WTC11 (cell line): ENCODE measurements around the gene IL11RA. TPM values are rescaled to one million over a fixed set of nuclear protein-coding genes. Genes with fewer than 3 reads are reported as not detected.
A peak's percentile ranks its signal among the peaks of the same experiment; 100 is the strongest.

ENCODE experiments used
- ATAC-seq: fragments of 200-7000 bp; cut with Tn5 transposase; 2 replicates; pipeline ENCODE4 v1.10.0; 2021; ENCODE audit warnings: mild to moderate bottlenecking, moderate library complexity
- CTCF ChIA-PET: fragments of 300-600 bp; sonication (Branson Sonifier 250); formaldehyde crosslinking; loops from one replicate; lab custom pipeline; 2021; ENCODE audit warnings: antibody characterized with exemption; lab: Charles Lee
- POLR2A ChIA-PET: fragments of 350-600 bp; sonication (Branson Sonifier 250); formaldehyde crosslinking; loops from one replicate; lab custom pipeline; 2021; ENCODE audit warnings: antibody characterized with exemption; lab: Charles Lee
- DNase-seq: peaks from one replicate; pipeline ENCODE4 v3.0.0; 2021; ENCODE audit warnings: low spot score
- H3K27ac Mint-ChIP-seq: 2 replicates; pipeline ENCODE4 v1.8.0; 2021; ENCODE audit warnings: mixed read lengths
- H3K27me3 Mint-ChIP-seq: 2 replicates; pipeline ENCODE4 v1.8.0; 2021; ENCODE audit warnings: low read depth, mild to moderate bottlenecking, moderate library complexity, mixed read lengths
- H3K36me3 Mint-ChIP-seq: 2 replicates; pipeline ENCODE4 v1.8.0; 2021; ENCODE audit warnings: mixed read lengths
- H3K4me1 Mint-ChIP-seq: 2 replicates; pipeline ENCODE4 v1.8.0; 2022; ENCODE audit warnings: mixed read lengths
- H3K4me3 Mint-ChIP-seq: 2 replicates; pipeline ENCODE4 v1.8.0; 2021; ENCODE audit warnings: mild to moderate bottlenecking, moderate library complexity, mixed read lengths
- H3K9me3 Mint-ChIP-seq: 2 replicates; pipeline ENCODE4 v1.8.0; 2021; ENCODE audit warnings: mixed read lengths
- ATF3 ChIP-seq: sonication (generic); formaldehyde crosslinking; conservative IDR thresholded peaks from 2 replicates; pipeline ENCODE4 v1.8.1; 2022; ENCODE audit warnings: mild to moderate bottlenecking, missing genetic modification reagents
- EMX1 ChIP-seq: fragments of 250-450 bp; sonication (Bioruptor Pico); IDR thresholded peaks from 2 replicates; pipeline ENCODE4 v1.8.0; 2021; ENCODE audit warnings: mild to moderate bottlenecking
- FOXK1 ChIP-seq: sonication (generic); formaldehyde crosslinking; IDR thresholded peaks from 2 replicates; pipeline ENCODE4 v1.8.0; 2022; ENCODE audit warnings: mild to moderate bottlenecking, moderate library complexity, missing genetic modification reagents
- GTF2I ChIP-seq: fragments of 250-450 bp; sonication (Bioruptor Pico); conservative IDR thresholded peaks from 2 replicates; pipeline ENCODE4 v1.4.0; 2021; ENCODE audit warnings: mild to moderate bottlenecking
- JAZF1 ChIP-seq: fragments of 250-450 bp; sonication (Bioruptor Pico); IDR thresholded peaks from 2 replicates; pipeline ENCODE4 v1.9.0; 2021; ENCODE audit warnings: moderate library complexity, mild to moderate bottlenecking, inconsistent platforms
- NR1H2 ChIP-seq: sonication (generic); formaldehyde crosslinking; IDR thresholded peaks from 2 replicates; pipeline ENCODE4 v1.9.0; 2021; ENCODE audit warnings: mild to moderate bottlenecking, moderate library complexity, missing genetic modification reagents
- USF1 ChIP-seq: sonication (generic); formaldehyde crosslinking; IDR thresholded peaks from 2 replicates; pipeline ENCODE4 v1.8.0; 2022; ENCODE audit warnings: mild to moderate bottlenecking, missing genetic modification reagents
- ZMAT4 ChIP-seq: fragments of 250-450 bp; sonication (Bioruptor Pico); IDR thresholded peaks from 2 replicates; pipeline ENCODE4 v1.9.0; 2021; ENCODE audit warnings: mild to moderate bottlenecking
- ZNF219 ChIP-seq: sonication (generic); formaldehyde crosslinking; IDR thresholded peaks from 2 replicates; pipeline ENCODE4 v1.8.0; 2023; ENCODE audit warnings: missing genetic modification reagents, mild to moderate bottlenecking, borderline replicate concordance
- ZNF263 ChIP-seq: sonication (generic); formaldehyde crosslinking; IDR thresholded peaks from 2 replicates; pipeline ENCODE4 v1.8.1; 2022; ENCODE audit warnings: low read depth, mild to moderate bottlenecking, moderate library complexity, missing genetic modification reagents
- ZNF423 ChIP-seq: fragments of 250-450 bp; sonication (Bioruptor Pico); IDR thresholded peaks from 2 replicates; pipeline ENCODE4 v2.1.2; 2022; ENCODE audit warnings: mild to moderate bottlenecking, moderate library complexity
- ZNF425 ChIP-seq: fragments of 250-450 bp; sonication (Bioruptor Pico); conservative IDR thresholded peaks from 2 replicates; pipeline ENCODE4 v1.9.0; 2021; ENCODE audit warnings: mild to moderate bottlenecking
- total RNA-seq: library from RNA; stranded (reverse); gene quantifications from 3 replicates; pipeline ENCODE4 v1.2.3, GENCODE V29; 2021

Gene IL11RA
- total RNA-seq, 1 experiment from 2014 or later, result 8.6 TPM

- TF ChIP-seq ZNF425 (no peak), ZMAT4 (no peak), USF1 (CRISPR knock-in tag) (no peak), FOXK1 (CRISPR knock-in tag) (no peak), ZNF263 (no peak), ZNF423 (CRISPR knock-in tag) (no peak), JAZF1 (no peak), NR1H2 (no peak)
- TF ChIP-seq, all 79 proteins: peak for 0
These were observed 28.4 kb upstream of the IL11RA start (continued) for GRCh38 chr9:34623374-34624235.

GRCh38 chr9:34624475-34625185 lies 27.4 kb upstream of the IL11RA start:
- H3K4me3 Mint-ChIP-seq, result peak overlapping the region; percentile 8; the same call in 1 of the 2 replicates
- peaks cover 17% of the 10 kb centered on the region for H3K4me1 Mint-ChIP-seq
- no peaks in the 10 kb centered on the region for H3K36me3 Mint-ChIP-seq
- ChIA-PET CTCF (interaction anchor here (0.7 to 2.3 kb wide), 8 partner anchors 10 to 221 kb away, joined by 3 to 19 read pairs (median 6); partner anchors contain the start of genes GALT, RPP25L and SIGMAR1), POLR2A (no interaction called here)
- H3K27ac Mint-ChIP-seq, result no peak overlapping the region
- DNase-seq, result peak; percentile 34
- peaks cover 83% of the 10 kb centered on the region for H3K27me3 Mint-ChIP-seq
- peaks cover 4% of the 10 kb centered on the region for H3K9me3 Mint-ChIP-seq
- peak; percentile 14 for ATAC-seq
- TF ChIP-seq USF1 (CRISPR knock-in tag), result no peak
- no peak for TF ChIP-seq EMX1 (CRISPR knock-in tag)

GRCh38 chr9:34625186-34625486 lies 26.8 kb upstream of the IL11RA start:
- POLR2A ChIA-PET, result interaction anchor here (0.5 kb wide), 1 partner anchor 842 kb away, joined by 3 read pairs; no protein-coding TSS in a partner anchor
- Mint-ChIP-seq H3K4me1 (peaks cover 14% of the 10 kb centered on the region), H3K4me3 (no peak overlapping the region), H3K27ac (no peak overlapping the region), H3K36me3 (no peaks in the 10 kb centered on the region), H3K9me3 (peaks cover 4% of the 10 kb centered on the region), H3K27me3 (peaks cover 85% of the 10 kb centered on the region)
- no peak for DNase-seq
- CTCF ChIA-PET, result interaction anchor here (0.5 to 2.3 kb wide), 9 partner anchors 9 to 1061 kb away, joined by 3 to 19 read pairs (median 6); partner anchors contain the start of genes GALT, RPP25L and SIGMAR1
- ATAC-seq, result no peak
- TF ChIP-seq GTF2I, result 0 out of 2 replicates have a peak, but pooled peaks have one; percentile 31
- TF ChIP-seq ZNF219 (CRISPR knock-in tag), result no peak
- TF ChIP-seq ATF3 (CRISPR knock-in tag), result no peak
